ENCODE results near the gene COPRS. TPM values are rescaled to one million over a fixed set of nuclear protein-coding genes. Genes with fewer than 3 reads are reported as not detected.
"Not testable (repeated sequence)": the region's sequence is repeated elsewhere in the genome, so short reads cannot be mapped to it uniquely, and the experiment has no call there.

The COPRS gene
- total RNA-seq, 4 donors from 2014 or later: 72.1 to 117 (median 83.1) TPM

- H3K9me3 ChIP-seq: no peaks in the 10 kb centered on the region
- no peak overlapping the region for H3K4me3 ChIP-seq
- DNase-seq (ENCODE audit: low spot score in 2 of 2): no peak
- no peak for TF ChIP-seq POLR2A (IDR thresholded peaks at IDR 0.05)
- TF ChIP-seq CTCF (IDR thresholded peaks at IDR 0.05): no peak
- TF ChIP-seq EP300 (IDR thresholded peaks at IDR 0.05): no peak
- no peaks in the 10 kb centered on the region for H3K4me1 ChIP-seq
- 61 to 63% methylated on average over 12 of the region's 12 CpGs for WGBS, 2 donors
- H3K36me3 ChIP-seq: no peaks in the 10 kb centered on the region
- no peaks in the 10 kb centered on the region for H3K27me3 ChIP-seq
- no peak overlapping the region for H3K27ac ChIP-seq
Observed at GRCh38 chr17:31830971-31831858, 27.8 kb downstream of the COPRS start.

- WGBS, 2 donors: 92 to 93% methylated on average over 3 of the region's 3 CpGs
- no peak overlapping the region for H3K27ac ChIP-seq
- no peaks in the 10 kb centered on the region for H3K9me3 ChIP-seq
- no peaks in the 10 kb centered on the region for H3K27me3 ChIP-seq
- H3K36me3 ChIP-seq: no peaks in the 10 kb centered on the region
- no peak for DNase-seq (ENCODE audit: low spot score in 2 of 2)
- TF ChIP-seq EP300 (IDR thresholded peaks at IDR 0.05) (no peak), POLR2A (IDR thresholded peaks at IDR 0.05) (no peak), CTCF (IDR thresholded peaks at IDR 0.05) (no peak)
- H3K4me1 ChIP-seq: no peaks in the 10 kb centered on the region
- H3K4me3 ChIP-seq: no peak overlapping the region
Observed at GRCh38 chr17:31829649-31830048, 29.4 kb downstream of the COPRS start.

- H3K9me3 ChIP-seq; H3K4me3 ChIP-seq; H3K27me3 ChIP-seq; H3K36me3 ChIP-seq; DNase-seq (ENCODE audit: low spot score in 2 of 2); H3K27ac ChIP-seq; H3K4me1 ChIP-seq: not testable (repeated sequence)
- 90 to 92% methylated on average over 4 of the region's 4 CpGs for WGBS, 2 donors
Observed at GRCh38 chr17:31828955-31829354, 30.1 kb downstream of the COPRS start.

- 77% methylated on average over 14 of the region's 14 CpGs for WGBS, 2 donors
- no peak for DNase-seq (ENCODE audit: low spot score in 2 of 2)
- Histone ChIP-seq H3K27me3 (no peaks in the 10 kb centered on the region), H3K4me3 (no peak overlapping the region), H3K9me3 (no peaks in the 10 kb centered on the region), H3K36me3 (no peaks in the 10 kb centered on the region), H3K27ac (no peak overlapping the region), H3K4me1 (no peaks in the 10 kb centered on the region)
- TF ChIP-seq EP300 (IDR thresholded peaks at IDR 0.05) (no peak), POLR2A (IDR thresholded peaks at IDR 0.05) (no peak), CTCF (IDR thresholded peaks at IDR 0.05) (no peak)
Observed at GRCh38 chr17:31825961-31826691, 32.9 kb downstream of the COPRS start.

- Histone ChIP-seq H3K36me3 (no peaks in the 10 kb centered on the region), H3K27ac (no peak overlapping the region), H3K4me3 (no peak overlapping the region), H3K27me3 (no peaks in the 10 kb centered on the region), H3K9me3 (no peaks in the 10 kb centered on the region), H3K4me1 (no peaks in the 10 kb centered on the region)
- TF ChIP-seq EP300 (IDR thresholded peaks at IDR 0.05) (no peak), POLR2A (IDR thresholded peaks at IDR 0.05) (no peak), CTCF (IDR thresholded peaks at IDR 0.05) (no peak)
- no peak for DNase-seq (ENCODE audit: low spot score in 2 of 2)
- WGBS, 2 donors: 33 to 37% methylated on average over 7 of the region's 7 CpGs
Observed at GRCh38 chr17:31824766-31825360, 34.2 kb downstream of the COPRS start.
